GM12875 (cell line): Measurements from ENCODE around the gene MAPT.

Source experiments
- H3K4me3 ChIP-seq: one replicate; pipeline ENCODE4 v1.5.1; 2011; ENCODE audit warnings: low read depth, low read length, control low read depth
- CTCF ChIP-seq: IDR thresholded peaks from 2 replicates; pipeline ENCODE4 v1.5.1; 2011; ENCODE audit warnings: low read depth, mild to moderate bottlenecking, control low read depth, inconsistent platforms, low read length, moderate library complexity, borderline replicate concordance; ENCODE audit not compliant: insufficient read depth

The MAPT gene

GRCh38 chr17:45870342-45870974 lies 23.9 kb upstream of the MAPT start:
- H3K4me3 ChIP-seq, result no peak overlapping the region
- TF ChIP-seq CTCF, result no peak

DNA sequence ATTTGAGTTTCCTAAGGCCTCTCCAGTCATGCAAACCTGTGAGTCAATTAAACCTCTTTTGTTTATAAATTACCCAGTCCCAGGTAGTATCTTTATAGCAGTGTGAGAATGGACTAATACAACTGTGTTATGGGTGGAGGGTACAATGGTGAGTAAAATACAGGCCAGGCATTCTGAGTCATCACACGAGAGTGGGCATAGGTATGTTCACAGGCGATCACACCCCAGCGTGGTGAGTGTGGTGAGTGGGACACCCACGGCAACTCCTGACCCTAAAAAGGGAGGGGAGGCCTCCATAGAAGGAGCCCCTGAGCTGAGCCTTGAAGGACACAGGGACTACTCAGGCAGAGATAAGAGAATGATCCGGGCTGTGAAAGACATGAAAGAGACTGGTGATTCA lies 22.6 kb upstream of the MAPT start:
- no peak overlapping the region for H3K4me3 ChIP-seq
- no peak for TF ChIP-seq CTCF

- H3K4me3 ChIP-seq, result no peak overlapping the region
- no peak for TF ChIP-seq CTCF
Observed at GRCh38 chr17:45873728-45874127, 20.6 kb upstream of the MAPT start.

DNA sequence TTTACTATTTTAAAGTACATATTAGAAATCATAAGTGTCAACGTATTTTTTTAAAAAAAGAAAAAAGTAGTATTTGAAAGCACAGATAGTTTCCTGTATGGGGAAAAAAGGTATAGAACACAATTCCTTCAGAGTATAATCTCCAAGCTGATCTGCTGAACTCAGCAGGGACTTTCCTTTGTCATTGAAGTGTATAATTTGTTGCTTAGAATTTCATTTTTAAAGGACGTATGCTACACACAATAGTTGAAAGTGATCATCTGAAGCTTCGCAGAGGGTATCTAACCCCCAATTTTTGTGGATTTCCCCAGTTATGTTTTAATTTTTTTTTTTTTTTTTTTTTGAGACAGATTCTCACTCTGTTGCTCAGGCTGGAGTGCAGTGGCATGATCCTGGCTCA lies 20.2 kb upstream of the MAPT start:
- no peak overlapping the region for H3K4me3 ChIP-seq
- TF ChIP-seq CTCF, result no peak

DNA sequence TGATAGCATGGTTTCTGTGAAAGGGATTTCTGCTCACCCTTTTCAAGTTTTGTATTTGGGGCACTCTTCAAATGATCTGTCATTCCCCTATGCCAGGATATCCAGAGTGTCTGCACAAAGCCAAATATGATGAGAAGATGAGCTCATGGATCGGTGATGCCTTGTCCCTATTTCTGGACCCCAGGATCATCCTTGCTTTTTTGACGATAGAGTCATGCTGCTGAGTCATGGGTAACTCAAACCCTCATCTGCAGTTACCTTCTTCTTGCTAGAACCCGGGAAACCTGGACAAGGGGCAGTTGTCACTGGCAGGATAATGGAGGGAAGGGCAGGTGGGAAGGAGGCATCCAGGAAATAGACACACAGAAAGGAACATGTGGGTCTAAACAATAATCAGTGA lies 17.8 kb upstream of the MAPT start:
- TF ChIP-seq CTCF, result no peak
- no peak overlapping the region for H3K4me3 ChIP-seq

DNA sequence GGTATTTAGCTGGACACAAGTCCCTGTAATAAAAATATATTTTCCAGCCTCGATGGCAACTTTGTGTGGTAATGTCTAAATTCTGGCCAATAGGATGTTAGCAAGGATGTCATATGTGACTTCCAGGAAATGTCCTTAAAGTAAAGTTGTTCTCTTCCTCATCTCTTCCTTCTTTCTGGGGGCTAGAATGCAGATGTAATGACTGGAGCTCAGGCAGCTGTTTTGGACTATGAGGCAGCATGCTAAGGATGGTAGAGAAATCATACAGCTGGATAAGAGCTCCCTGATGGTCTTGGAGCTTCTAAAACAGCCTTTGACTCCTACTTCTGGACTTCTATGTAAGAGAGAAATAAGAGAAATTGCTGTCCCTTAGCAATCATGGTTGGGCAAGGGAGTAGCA lies 16.9 kb upstream of the MAPT start:
- H3K4me3 ChIP-seq, result no peak overlapping the region
- no peak for TF ChIP-seq CTCF

DNA sequence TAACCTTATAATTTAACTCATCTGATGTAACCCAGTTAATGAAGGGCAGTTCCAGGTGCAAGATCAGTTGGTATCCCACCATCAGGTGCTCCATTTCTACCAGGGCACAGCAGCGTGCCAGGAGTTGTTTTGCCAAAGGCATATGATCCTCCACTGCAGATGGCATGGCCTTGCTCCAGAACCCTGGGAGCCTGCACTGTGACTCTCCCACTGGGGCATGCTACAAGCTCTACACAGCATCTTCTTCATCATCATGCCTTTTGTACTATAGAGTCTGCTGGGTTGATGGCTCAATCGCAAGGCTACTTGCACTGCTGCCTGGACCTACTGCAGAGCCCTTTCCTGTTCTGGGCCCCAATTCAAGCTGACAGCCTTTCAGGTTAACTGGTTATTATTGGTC lies 11.3 kb upstream of the MAPT start:
- no peak overlapping the region for H3K4me3 ChIP-seq
- TF ChIP-seq CTCF, result no peak
